Measurements from ENCODE around the gene NADK.

Gene NADK

GRCh38 chr1:1806890-1807289, 28.6 kb upstream of the NADK start:
- Histone ChIP-seq H3K4me3 (ENCODE audit: low read length) (no peak overlapping the region), H3K27me3 (ENCODE audit: control insufficient read depth, low read length) (no peaks in the 10 kb centered on the region), H3F3A (ENCODE audit: control insufficient read depth, insufficient read depth) (peaks cover 3% of the 10 kb centered on the region; the same call in 1 of the 2 replicates), H3K9me2 (replicated peaks; ENCODE audit: control insufficient read depth, low read length) (no peaks in the 10 kb centered on the region), H3K79me2 (ENCODE audit: control insufficient read depth, low read length) (peaks cover 73% of the 10 kb centered on the region), H3K36me3 (ENCODE audit: control insufficient read depth, low read length) (peaks cover 81% of the 10 kb centered on the region), H3K4me2 (ENCODE audit: low read length) (no peak overlapping the region), H4K20me1 (ENCODE audit: control insufficient read depth, insufficient read depth, low read depth, low read length) (peaks cover 4% of the 10 kb centered on the region), H3K27ac (ENCODE audit: low read depth, low read length) (no peak overlapping the region), H3K9me3 (ENCODE audit: control insufficient read depth, insufficient read depth, low read length) (no peaks in the 10 kb centered on the region), H3K4me1 (ENCODE audit: control insufficient read depth, low read length) (peaks cover 11% of the 10 kb centered on the region)
- no peak for TF ChIP-seq EZH2phosphoT487 (IDR thresholded peaks at IDR 0.05; ENCODE audit: borderline replicate concordance, low read length)
- no peak for TF ChIP-seq CTCF (IDR thresholded peaks at IDR 0.05; ENCODE audit: low read depth, low read length, poor library complexity, severe bottlenecking)

GRCh38 chr1:1804301-1804700, 26.0 kb upstream of the NADK start:
- Histone ChIP-seq H4K20me1 (ENCODE audit: control insufficient read depth, insufficient read depth, low read depth, low read length) (peaks cover under 1% of the 10 kb centered on the region), H3K27me3 (ENCODE audit: control insufficient read depth, low read length) (no peaks in the 10 kb centered on the region), H3K4me1 (ENCODE audit: control insufficient read depth, low read length) (peaks cover 27% of the 10 kb centered on the region), H3K4me3 (ENCODE audit: low read length) (no peak overlapping the region), H3K27ac (ENCODE audit: low read depth, low read length) (no peak overlapping the region), H3K36me3 (ENCODE audit: control insufficient read depth, low read length) (peaks cover 88% of the 10 kb centered on the region), H3F3A (ENCODE audit: control insufficient read depth, insufficient read depth) (peaks cover under 1% of the 10 kb centered on the region), H3K4me2 (ENCODE audit: low read length) (no peak overlapping the region), H3K79me2 (ENCODE audit: control insufficient read depth, low read length) (peaks cover 82% of the 10 kb centered on the region), H3K9me2 (replicated peaks; ENCODE audit: control insufficient read depth, low read length) (no peaks in the 10 kb centered on the region), H3K9me3 (ENCODE audit: control insufficient read depth, insufficient read depth, low read length) (no peaks in the 10 kb centered on the region)
- TF ChIP-seq EZH2phosphoT487 (IDR thresholded peaks at IDR 0.05; ENCODE audit: borderline replicate concordance, low read length) = no peak
- no peak for TF ChIP-seq CTCF (IDR thresholded peaks at IDR 0.05; ENCODE audit: low read depth, low read length, poor library complexity, severe bottlenecking)

- Histone ChIP-seq H3K79me2 (ENCODE audit: control insufficient read depth, low read length) (peaks cover 81% of the 10 kb centered on the region), H3F3A (ENCODE audit: control insufficient read depth, insufficient read depth) (peaks cover 2% of the 10 kb centered on the region), H3K27me3 (ENCODE audit: control insufficient read depth, low read length) (no peaks in the 10 kb centered on the region), H3K36me3 (ENCODE audit: control insufficient read depth, low read length) (peaks cover 85% of the 10 kb centered on the region), H3K4me1 (ENCODE audit: control insufficient read depth, low read length) (peaks cover 33% of the 10 kb centered on the region), H3K9me2 (replicated peaks; ENCODE audit: control insufficient read depth, low read length) (no peaks in the 10 kb centered on the region), H3K9me3 (ENCODE audit: control insufficient read depth, insufficient read depth, low read length) (no peaks in the 10 kb centered on the region), H3K4me3 (ENCODE audit: low read length) (no peak overlapping the region), H4K20me1 (ENCODE audit: control insufficient read depth, insufficient read depth, low read depth, low read length) (no peaks in the 10 kb centered on the region; the same call in 1 of the 2 replicates), H3K4me2 (ENCODE audit: low read length) (no peak overlapping the region), H3K27ac (ENCODE audit: low read depth, low read length) (no peak overlapping the region)
- TF ChIP-seq CTCF (IDR thresholded peaks at IDR 0.05; ENCODE audit: low read depth, low read length, poor library complexity, severe bottlenecking) = no peak
- no peak for TF ChIP-seq EZH2phosphoT487 (IDR thresholded peaks at IDR 0.05; ENCODE audit: borderline replicate concordance, low read length)
Observed at GRCh38 chr1:1802871-1803270, 24.6 kb upstream of the NADK start.
